Mesenteric fat pad (tissue), 1 donor: ENCODE results near the gene ACE. TPM values are rescaled to one million over a fixed set of nuclear protein-coding genes. Genes with fewer than 3 reads are reported as not detected.

ENCODE experiments used
- DNase-seq: peaks from one replicate; pipeline ENCODE4 v3.0.0-alpha.2; 2020; ENCODE audit warnings: low spot score
- total RNA-seq: library from RNA; stranded (reverse); fragmentation: NEBNext Ultra II Directional; extraction: Animal tissue kit (Norgen Biotek cat#: 25700); gene quantifications from one replicate; pipeline ENCODE4 v1.2.1, GENCODE V29; 2021
- donor health status: DM: yes; HTN: yes; CAD: no.

Gene ACE
- total RNA-seq, 1 donor from 2014 or later, result 14.1 TPM

GRCh38 chr17:63534816-63535455 is 58.1 kb downstream of the ACE start:
- DNase-seq, result no peak

DNA sequence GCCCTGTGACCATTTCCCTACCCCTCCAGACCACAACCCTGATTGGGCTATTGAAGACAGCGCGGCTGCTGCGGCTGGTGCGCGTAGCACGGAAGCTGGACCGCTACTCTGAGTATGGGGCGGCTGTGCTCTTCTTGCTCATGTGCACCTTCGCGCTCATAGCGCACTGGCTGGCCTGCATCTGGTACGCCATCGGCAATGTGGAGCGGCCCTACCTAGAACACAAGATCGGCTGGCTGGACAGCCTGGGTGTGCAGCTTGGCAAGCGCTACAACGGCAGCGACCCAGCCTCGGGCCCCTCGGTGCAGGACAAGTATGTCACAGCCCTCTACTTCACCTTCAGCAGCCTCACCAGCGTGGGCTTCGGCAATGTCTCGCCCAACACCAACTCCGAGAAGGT is 58.8 kb downstream of the ACE start:
- DNase-seq, result no peak

- DNase-seq, result no peak
Observed at GRCh38 chr17:63537001-63537400, 60.1 kb downstream of the ACE start.

DNA sequence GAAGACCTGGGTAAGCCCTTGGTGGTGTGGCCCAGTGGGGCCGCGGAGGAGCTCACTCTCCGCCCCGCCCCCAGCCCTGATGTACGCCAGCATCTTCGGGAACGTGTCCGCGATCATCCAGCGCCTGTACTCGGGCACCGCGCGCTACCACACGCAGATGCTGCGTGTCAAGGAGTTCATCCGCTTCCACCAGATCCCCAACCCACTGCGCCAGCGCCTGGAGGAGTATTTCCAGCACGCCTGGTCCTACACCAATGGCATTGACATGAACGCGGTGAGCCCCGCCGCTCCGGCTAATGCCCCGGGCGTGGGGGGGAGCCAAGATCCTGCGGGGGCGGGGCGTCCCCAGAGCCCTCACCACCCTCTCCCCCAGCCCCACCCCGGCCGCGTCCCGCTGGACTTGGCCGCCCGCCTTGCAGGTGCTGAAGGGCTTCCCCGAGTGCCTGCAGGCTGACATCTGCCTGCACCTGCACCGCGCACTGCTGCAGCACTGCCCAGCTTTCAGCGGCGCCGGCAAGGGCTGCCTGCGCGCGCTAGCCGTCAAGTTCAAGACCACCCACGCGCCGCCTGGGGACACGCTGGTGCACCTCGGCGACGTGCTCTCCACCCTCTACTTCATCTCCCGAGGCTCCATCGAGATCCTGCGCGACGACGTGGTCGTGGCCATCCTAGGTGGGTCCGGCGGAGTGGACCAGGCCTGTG is 61.3 kb downstream of the ACE start:
- DNase-seq, result peak; percentile 89

DNA sequence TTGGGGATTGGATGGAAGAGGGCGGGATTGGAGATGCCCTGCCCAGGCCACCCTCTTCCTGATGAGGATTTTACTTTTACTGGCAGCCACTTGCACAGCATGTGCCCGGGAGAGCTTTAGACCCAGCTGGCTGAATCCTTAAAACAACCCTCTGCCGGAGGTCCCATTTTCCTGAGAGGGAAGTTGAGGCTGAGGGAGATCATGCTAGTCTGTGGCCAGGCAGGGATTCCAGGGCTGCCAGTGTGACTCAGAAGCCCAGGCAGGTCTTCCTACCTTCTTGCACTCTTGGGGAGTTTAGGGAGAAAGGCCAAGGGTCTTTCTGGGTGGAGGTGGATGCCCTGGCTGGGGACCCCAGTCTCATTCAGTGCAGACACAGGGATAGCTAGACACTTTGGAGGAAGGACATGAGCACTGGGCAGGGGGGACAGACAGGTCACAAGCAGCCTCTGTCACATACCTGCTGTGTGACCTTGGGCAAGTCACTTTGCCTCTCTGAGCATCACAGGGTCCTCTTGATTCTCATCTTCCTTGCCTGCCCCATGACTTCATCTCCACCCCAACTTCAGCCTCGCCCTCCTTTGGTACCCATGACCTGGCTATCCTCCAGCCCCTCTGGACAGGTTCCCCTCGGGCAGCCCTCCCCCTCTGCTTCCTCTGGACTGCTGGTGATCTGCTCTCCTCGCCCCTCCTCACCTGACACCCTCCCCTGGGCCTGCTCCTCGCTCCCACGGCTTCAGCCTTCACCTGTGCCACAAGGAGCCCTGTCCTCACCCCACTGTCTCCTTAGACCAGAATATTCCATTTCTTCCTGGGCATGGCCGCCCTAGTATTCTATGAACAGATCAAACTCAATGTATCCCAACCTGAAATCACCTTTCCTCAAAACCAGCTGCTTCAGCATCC is 62.1 kb downstream of the ACE start:
- DNase-seq, result peak; percentile 87

DNA sequence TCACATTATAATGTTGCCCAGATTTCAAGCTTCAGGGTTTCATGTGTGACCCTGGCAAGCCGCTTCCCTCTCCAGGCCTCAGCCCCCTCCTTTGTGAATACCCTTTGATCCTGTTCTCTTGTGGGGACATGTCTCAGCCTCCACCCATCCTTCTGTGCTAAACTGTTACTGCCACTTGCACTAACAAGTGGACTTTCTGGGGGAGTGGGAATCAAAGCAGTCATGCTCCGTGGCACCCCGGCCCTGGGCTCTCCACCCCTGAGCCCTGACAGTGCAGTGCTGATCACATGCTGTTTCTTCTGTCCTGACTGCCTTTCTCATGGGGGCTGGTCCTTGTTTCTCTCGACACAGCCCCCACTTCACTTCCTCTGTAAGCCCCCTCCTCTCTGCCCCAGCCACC is 63.7 kb downstream of the ACE start:
- peak; percentile 83 for DNase-seq

GRCh38 chr17:63542218-63542545 is 65.3 kb downstream of the ACE start:
- no peak for DNase-seq

GRCh38 chr17:63542942-63543821 is 66.3 kb downstream of the ACE start:
- DNase-seq, result peak; percentile 55

DNA sequence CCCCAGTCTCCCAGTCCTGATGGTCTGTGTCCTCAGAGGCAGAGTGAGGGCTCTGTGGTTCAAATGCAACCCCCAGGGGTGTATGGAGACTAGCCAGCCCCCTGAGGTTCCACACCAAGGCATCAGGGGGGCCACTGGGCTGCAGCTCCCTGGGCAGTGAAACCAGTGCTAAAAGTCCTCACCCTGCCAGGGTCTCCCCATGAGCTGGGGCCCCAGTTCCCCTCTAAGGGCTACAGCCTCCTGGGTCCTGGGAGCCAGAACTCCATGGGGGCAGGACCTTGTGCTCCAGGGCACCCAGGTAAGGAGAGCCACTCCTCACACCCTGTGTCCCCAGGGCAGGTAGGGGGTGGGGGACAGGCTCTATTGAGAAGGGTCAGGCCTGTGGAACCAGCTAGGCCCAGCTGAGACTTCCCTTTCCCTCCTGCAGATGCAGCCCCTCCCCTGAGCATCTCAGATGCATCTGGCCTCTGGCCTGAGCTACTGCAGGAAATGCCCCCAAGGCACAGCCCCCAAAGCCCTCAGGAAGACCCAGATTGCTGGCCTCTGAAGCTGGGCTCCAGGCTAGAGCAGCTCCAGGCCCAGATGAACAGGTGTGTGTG is 67.1 kb downstream of the ACE start:
- peak; percentile 51 for DNase-seq

- DNase-seq, result peak; percentile 67
Observed at GRCh38 chr17:63544467-63545301, 67.8 kb downstream of the ACE start.

GRCh38 chr17:63546308-63547082 is 69.6 kb downstream of the ACE start:
- peak; percentile 57 for DNase-seq

GRCh38 chr17:63547083-63547523 is 70.2 kb downstream of the ACE start:
- DNase-seq, result no peak

Other genes starting within 250 kb of the ACE start
- 26.7 TPM for gene CYB561, start 30.8 kb upstream of the ACE start, total RNA-seq
- not detected for gene KCNH6, start 46.3 kb downstream of the ACE start, total RNA-seq
- 49.6 TPM for gene DCAF7, start 73.4 kb downstream of the ACE start, total RNA-seq
- 17.1 TPM for gene TACO1, start 123.8 kb downstream of the ACE start, total RNA-seq
- 48.8 TPM for gene MAP3K3, start 145.4 kb downstream of the ACE start, total RNA-seq
- gene LIMD2, start 223.1 kb downstream of the ACE start, total RNA-seq, result 11.3 TPM